ENCODE results near the gene NOC4L.

DNA sequence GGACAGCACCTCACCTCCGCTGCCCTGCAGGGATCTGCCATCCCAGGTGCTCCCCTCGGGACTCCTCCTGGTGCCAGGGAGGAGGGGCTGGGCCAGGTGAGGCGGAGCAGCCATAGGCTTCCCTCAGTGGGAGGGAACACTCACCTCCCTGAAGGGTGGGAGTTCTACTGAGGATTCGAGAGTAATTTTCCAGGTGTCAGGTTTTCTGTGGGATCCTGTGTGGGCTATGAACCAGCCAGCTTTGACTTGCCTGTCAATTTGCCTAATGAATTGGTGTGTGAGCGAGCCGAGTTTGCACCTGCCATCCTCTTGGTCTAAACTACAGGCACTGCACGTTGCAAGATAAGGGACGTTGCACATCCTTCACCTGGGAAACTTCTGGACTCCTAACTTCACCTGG is 50.3 kb downstream of the NOC4L start:
- TF ChIP-seq, protein P1, sequence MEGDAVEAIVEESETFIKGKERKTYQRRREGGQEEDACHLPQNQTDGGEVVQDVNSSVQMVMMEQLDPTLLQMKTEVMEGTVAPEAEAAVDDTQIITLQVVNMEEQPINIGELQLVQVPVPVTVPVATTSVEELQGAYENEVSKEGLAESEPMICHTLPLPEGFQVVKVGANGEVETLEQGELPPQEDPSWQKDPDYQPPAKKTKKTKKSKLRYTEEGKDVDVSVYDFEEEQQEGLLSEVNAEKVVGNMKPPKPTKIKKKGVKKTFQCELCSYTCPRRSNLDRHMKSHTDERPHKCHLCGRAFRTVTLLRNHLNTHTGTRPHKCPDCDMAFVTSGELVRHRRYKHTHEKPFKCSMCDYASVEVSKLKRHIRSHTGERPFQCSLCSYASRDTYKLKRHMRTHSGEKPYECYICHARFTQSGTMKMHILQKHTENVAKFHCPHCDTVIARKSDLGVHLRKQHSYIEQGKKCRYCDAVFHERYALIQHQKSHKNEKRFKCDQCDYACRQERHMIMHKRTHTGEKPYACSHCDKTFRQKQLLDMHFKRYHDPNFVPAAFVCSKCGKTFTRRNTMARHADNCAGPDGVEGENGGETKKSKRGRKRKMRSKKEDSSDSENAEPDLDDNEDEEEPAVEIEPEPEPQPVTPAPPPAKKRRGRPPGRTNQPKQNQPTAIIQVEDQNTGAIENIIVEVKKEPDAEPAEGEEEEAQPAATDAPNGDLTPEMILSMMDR (conservative IDR thresholded peaks at IDR 0.05): no peak
- TF ChIP-seq ZFX (IDR thresholded peaks at IDR 0.05): no peak
